Kidney epithelial cell (primary cell): Measurements from ENCODE around the gene PLXNA4. TPM values are rescaled to one million over a fixed set of nuclear protein-coding genes. Genes with fewer than 3 reads are reported as not detected.

Source experiments
- DNase-seq: peaks from one replicate; pipeline ENCODE4 v3.0.0-alpha.2; 2010; ENCODE audit warnings: low read depth
- H3K27me3 ChIP-seq: 2 replicates; pipeline ENCODE4 v1.6.0; 2011; ENCODE audit warnings: low read length; ENCODE audit not compliant: control insufficient read depth, insufficient read depth
- H3K36me3 ChIP-seq: 2 replicates; pipeline ENCODE4 v1.5.1; 2011; ENCODE audit warnings: low read length; ENCODE audit not compliant: control insufficient read depth, insufficient read depth
- H3K4me3 ChIP-seq: 2 replicates; pipeline ENCODE4 v1.5.1; 2011; ENCODE audit warnings: low read depth, mild to moderate bottlenecking, control low read depth, low read length
- CTCF ChIP-seq: IDR thresholded peaks from 2 replicates; pipeline ENCODE4 v1.5.1; 2011; ENCODE audit warnings: mild to moderate bottlenecking, moderate library complexity, low read length, control low read depth, inconsistent platforms; ENCODE audit not compliant: insufficient read depth, poor library complexity, severe bottlenecking
- total RNA-seq: library from RNA; depleted of rRNA; stranded (reverse); fragments of >200 nt; gene quantifications from 2 replicates; pipeline ENCODE4 v1.2.3, GENCODE V29; 2015

PLXNA4 gene
- total RNA-seq, 1 donor from 2014 or later, result 5.9 TPM

GRCh38 chr7:132255115-132255797 lies 321.0 kb downstream of the PLXNA4 start:
- H3K4me3 ChIP-seq, result no peak overlapping the region
- H3K36me3 ChIP-seq, result no peaks in the 10 kb centered on the region
- no peak for DNase-seq
- peaks cover 4% of the 10 kb centered on the region for H3K27me3 ChIP-seq
- TF ChIP-seq CTCF, result no peak

- no peak for DNase-seq
- peaks cover 4% of the 10 kb centered on the region for H3K27me3 ChIP-seq
- H3K36me3 ChIP-seq, result no peaks in the 10 kb centered on the region
- H3K4me3 ChIP-seq, result no peak overlapping the region
- no peak for TF ChIP-seq CTCF
These were observed 321.8 kb downstream of the PLXNA4 start for GRCh38 chr7:132254455-132254854.

- no peak overlapping the region for H3K4me3 ChIP-seq
- no peak for DNase-seq
- H3K36me3 ChIP-seq, result no peaks in the 10 kb centered on the region
- H3K27me3 ChIP-seq, result peaks cover 4% of the 10 kb centered on the region
- TF ChIP-seq CTCF, result no peak
These were observed 323.5 kb downstream of the PLXNA4 start for GRCh38 chr7:132252793-132253100.

- no peaks in the 10 kb centered on the region for H3K36me3 ChIP-seq
- TF ChIP-seq CTCF, result no peak
- H3K27me3 ChIP-seq, result peaks cover 4% of the 10 kb centered on the region
- peak; percentile 2 for DNase-seq
- no peak overlapping the region for H3K4me3 ChIP-seq
These were observed 325.0 kb downstream of the PLXNA4 start for GRCh38 chr7:132251327-132251659.

GRCh38 chr7:132250480-132251326 lies 325.6 kb downstream of the PLXNA4 start:
- no peaks in the 10 kb centered on the region for H3K36me3 ChIP-seq
- H3K27me3 ChIP-seq, result peaks cover 4% of the 10 kb centered on the region
- no peak overlapping the region for H3K4me3 ChIP-seq
- TF ChIP-seq CTCF, result no peak
- DNase-seq, result no peak
